IPS DF 19.7 (cell line): ENCODE data around the gene PLBD1.
A peak's percentile ranks its signal among the peaks of the same experiment; 100 is the strongest.

Experiments used
- DNase-seq: peaks from one replicate; pipeline ENCODE4 v3.0.0-alpha.2; 2013; ENCODE audit warnings: low read depth, low spot score

Gene PLBD1

GRCh38 chr12:14505626-14506596 lies 61.8 kb downstream of the PLBD1 start:
- DNase-seq = no peak

- DNase-seq = no peak
Measured at GRCh38 chr12:14495326-14495725, 72.4 kb downstream of the PLBD1 start.

- DNase-seq = no peak
Measured at GRCh38 chr12:14482886-14483285, 84.8 kb downstream of the PLBD1 start.

GRCh38 chr12:14482361-14482760 lies 85.3 kb downstream of the PLBD1 start:
- DNase-seq = no peak

- no peak for DNase-seq
Measured at GRCh38 chr12:14481201-14481600, 86.5 kb downstream of the PLBD1 start.

GRCh38 chr12:14479004-14479403 lies 88.7 kb downstream of the PLBD1 start:
- DNase-seq = no peak

GRCh38 chr12:14473707-14474287 lies 93.9 kb downstream of the PLBD1 start:
- DNase-seq = no peak

GRCh38 chr12:14471497-14471896 lies 96.2 kb downstream of the PLBD1 start:
- DNase-seq = no peak

- no peak for DNase-seq
Measured at GRCh38 chr12:14460212-14460841, 107.4 kb downstream of the PLBD1 start.

- peak; percentile 75 for DNase-seq
Measured at GRCh38 chr12:14454098-14454907, 113.4 kb downstream of the PLBD1 start.
